BLaER1 (cell line): Measurements from ENCODE around the gene PPP1R17.

Source experiments
- H3K27ac ChIP-seq: shearing (Covaris generic); formaldehyde crosslinking; 2 replicates; pipeline ENCODE4 v1.8.1; 2022
- H3K27me3 ChIP-seq: shearing (Covaris generic); formaldehyde crosslinking; 2 replicates; pipeline ENCODE4 v1.8.1; 2022
- H3K36me3 ChIP-seq: shearing (Covaris generic); formaldehyde crosslinking; 2 replicates; pipeline ENCODE4 v1.8.1; 2022
- H3K4me1 ChIP-seq: shearing (Covaris generic); formaldehyde crosslinking; 2 replicates; pipeline ENCODE4 v1.8.1; 2022
- H3K4me2 ChIP-seq: shearing (Covaris generic); formaldehyde crosslinking; 2 replicates; pipeline ENCODE4 v1.8.1; 2022
- H3K4me3 ChIP-seq: shearing (Covaris generic); formaldehyde crosslinking; 2 replicates; pipeline ENCODE4 v1.8.1; 2022
- H3K9ac ChIP-seq: shearing (Covaris generic); formaldehyde crosslinking; 2 replicates; pipeline ENCODE4 v1.8.1; 2022
- H3K9me3 ChIP-seq: shearing (Covaris generic); formaldehyde crosslinking; 2 replicates; pipeline ENCODE4 v1.8.1; 2022
- H4K20me1 ChIP-seq: shearing (Covaris generic); formaldehyde crosslinking; 2 replicates; pipeline ENCODE4 v1.8.1; 2022
- Cebpa-rat ChIP-seq: shearing (Covaris generic); IDR thresholded peaks from 2 replicates; pipeline ENCODE4 v1.8.1; 2022

Gene PPP1R17

GRCh38 chr7:31687024-31687748 lies at the start of gene PPP1R17:
TSS of gene PPP1R17 (plus strand) at chr7:31687215. CDS start at chr7:31692442, 5,227 bp downstream.
- H3K4me2 ChIP-seq = no peak within 1 kb of the TSS

GRCh38 chr7:31640381-31640780 lies 46.6 kb upstream of the PPP1R17 start:
- no peak overlapping the region for H3K9ac ChIP-seq
- H3K27me3 ChIP-seq = no peaks in the 10 kb centered on the region
- H3K9me3 ChIP-seq = no peaks in the 10 kb centered on the region
- no peaks in the 10 kb centered on the region for H3K4me1 ChIP-seq
- no peaks in the 10 kb centered on the region for H3K36me3 ChIP-seq
- H4K20me1 ChIP-seq = no peaks in the 10 kb centered on the region
- H3K27ac ChIP-seq = no peak overlapping the region
- no peak overlapping the region for H3K4me2 ChIP-seq
- TF ChIP-seq Cebpa-rat = no peak
- no peak overlapping the region for H3K4me3 ChIP-seq

More at GRCh38 chr7:31687024-31687748, at the start of gene PPP1R17:
- H3K4me3 ChIP-seq = no peak within 1 kb of the TSS
- H3K9ac ChIP-seq = no peak within 1 kb of the TSS
- H3K9me3 ChIP-seq = no peaks in the 10 kb centered on the region
- no peaks in the 10 kb centered on the region for H3K4me1 ChIP-seq
- H3K36me3 ChIP-seq = no peaks in the 10 kb centered on the region
- no peak within 1 kb of the TSS for H3K27ac ChIP-seq
- TF ChIP-seq Cebpa-rat = no peak
- no peaks in the 10 kb centered on the region for H4K20me1 ChIP-seq
- H3K27me3 ChIP-seq = no peaks in the 10 kb centered on the region

- H3K27ac ChIP-seq = no peak overlapping the region
- no peaks in the 10 kb centered on the region for H3K9me3 ChIP-seq
- no peak overlapping the region for H3K4me3 ChIP-seq
- H3K9ac ChIP-seq = no peak overlapping the region
- no peaks in the 10 kb centered on the region for H3K27me3 ChIP-seq
- H4K20me1 ChIP-seq = no peaks in the 10 kb centered on the region
- no peak for TF ChIP-seq Cebpa-rat
- H3K36me3 ChIP-seq = no peaks in the 10 kb centered on the region
- no peak overlapping the region for H3K4me2 ChIP-seq
- no peaks in the 10 kb centered on the region for H3K4me1 ChIP-seq
Observed at GRCh38 chr7:31642681-31643115, 44.3 kb upstream of the PPP1R17 start.

- Histone ChIP-seq H3K4me1 (no peaks in the 10 kb centered on the region), H3K27ac (no peak overlapping the region), H3K27me3 (no peaks in the 10 kb centered on the region), H3K4me2 (no peak overlapping the region), H3K9ac (no peak overlapping the region), H4K20me1 (no peaks in the 10 kb centered on the region), H3K9me3 (no peaks in the 10 kb centered on the region), H3K36me3 (no peaks in the 10 kb centered on the region), H3K4me3 (no peak overlapping the region)
- TF ChIP-seq Cebpa-rat = no peak
Observed at GRCh38 chr7:31646942-31647341, 40.1 kb upstream of the PPP1R17 start.

- H3K36me3 ChIP-seq = no peaks in the 10 kb centered on the region
- no peak overlapping the region for H3K27ac ChIP-seq
- no peaks in the 10 kb centered on the region for H4K20me1 ChIP-seq
- H3K4me3 ChIP-seq = no peak overlapping the region
- no peak overlapping the region for H3K4me2 ChIP-seq
- H3K9me3 ChIP-seq = no peaks in the 10 kb centered on the region
- H3K27me3 ChIP-seq = no peaks in the 10 kb centered on the region
- H3K9ac ChIP-seq = no peak overlapping the region
- H3K4me1 ChIP-seq = no peaks in the 10 kb centered on the region
- no peak for TF ChIP-seq Cebpa-rat
Observed at GRCh38 chr7:31647511-31647910, 39.5 kb upstream of the PPP1R17 start.

GRCh38 chr7:31648288-31648687 lies 38.7 kb upstream of the PPP1R17 start:
- TF ChIP-seq Cebpa-rat = no peak
- H4K20me1 ChIP-seq = no peaks in the 10 kb centered on the region

GRCh38 chr7:31648880-31649279 lies 38.1 kb upstream of the PPP1R17 start:
- no peak overlapping the region for H3K27ac ChIP-seq
- H3K9me3 ChIP-seq = no peaks in the 10 kb centered on the region
- no peaks in the 10 kb centered on the region for H3K36me3 ChIP-seq
- H4K20me1 ChIP-seq = no peaks in the 10 kb centered on the region
- no peak overlapping the region for H3K9ac ChIP-seq
- TF ChIP-seq Cebpa-rat = no peak
- H3K4me1 ChIP-seq = no peaks in the 10 kb centered on the region
- no peak overlapping the region for H3K4me2 ChIP-seq
- H3K27me3 ChIP-seq = no peaks in the 10 kb centered on the region
- no peak overlapping the region for H3K4me3 ChIP-seq

More at GRCh38 chr7:31648288-31648687, 38.7 kb upstream of the PPP1R17 start:
- Histone ChIP-seq H3K27ac (no peak overlapping the region), H3K4me2 (no peak overlapping the region), H3K36me3 (no peaks in the 10 kb centered on the region), H3K9ac (no peak overlapping the region), H3K4me3 (no peak overlapping the region), H3K9me3 (no peaks in the 10 kb centered on the region), H3K27me3 (no peaks in the 10 kb centered on the region), H3K4me1 (no peaks in the 10 kb centered on the region)

GRCh38 chr7:31651234-31652062 lies 35.6 kb upstream of the PPP1R17 start:
- H3K27me3 ChIP-seq = no peaks in the 10 kb centered on the region
- no peak overlapping the region for H3K4me3 ChIP-seq

GRCh38 chr7:31652063-31652326 lies 35.0 kb upstream of the PPP1R17 start:
- no peak overlapping the region for H3K9ac ChIP-seq
- no peaks in the 10 kb centered on the region for H3K9me3 ChIP-seq
- no peaks in the 10 kb centered on the region for H3K4me1 ChIP-seq
- H4K20me1 ChIP-seq = no peaks in the 10 kb centered on the region
- TF ChIP-seq Cebpa-rat = peak; percentile 54
- no peaks in the 10 kb centered on the region for H3K36me3 ChIP-seq
- H3K4me2 ChIP-seq = no peak overlapping the region
- no peaks in the 10 kb centered on the region for H3K27me3 ChIP-seq
- H3K27ac ChIP-seq = no peak overlapping the region
- H3K4me3 ChIP-seq = no peak overlapping the region

More at GRCh38 chr7:31651234-31652062, 35.6 kb upstream of the PPP1R17 start:
- Histone ChIP-seq H3K27ac (no peak overlapping the region), H4K20me1 (no peaks in the 10 kb centered on the region), H3K36me3 (no peaks in the 10 kb centered on the region), H3K4me2 (no peak overlapping the region), H3K9me3 (no peaks in the 10 kb centered on the region), H3K4me1 (no peaks in the 10 kb centered on the region), H3K9ac (no peak overlapping the region)
- no peak for TF ChIP-seq Cebpa-rat

GRCh38 chr7:31663072-31663471 lies 23.9 kb upstream of the PPP1R17 start:
- Histone ChIP-seq H3K9me3 (no peaks in the 10 kb centered on the region), H3K27me3 (no peaks in the 10 kb centered on the region), H3K4me2 (no peak overlapping the region), H3K9ac (no peak overlapping the region), H3K27ac (no peak overlapping the region), H3K36me3 (no peaks in the 10 kb centered on the region), H3K4me3 (no peak overlapping the region), H4K20me1 (no peaks in the 10 kb centered on the region), H3K4me1 (no peaks in the 10 kb centered on the region; the same call in 1 of the 2 replicates)
- no peak for TF ChIP-seq Cebpa-rat
